GOT3 (cell line): ENCODE measurements around the gene KDSR.

Experiments
- DNase-seq: peaks from one replicate; lab custom pipeline; 2025; ENCODE audit warnings: mixed read lengths; lab: John Stamatoyannopoulos, UW

The KDSR gene

DNA sequence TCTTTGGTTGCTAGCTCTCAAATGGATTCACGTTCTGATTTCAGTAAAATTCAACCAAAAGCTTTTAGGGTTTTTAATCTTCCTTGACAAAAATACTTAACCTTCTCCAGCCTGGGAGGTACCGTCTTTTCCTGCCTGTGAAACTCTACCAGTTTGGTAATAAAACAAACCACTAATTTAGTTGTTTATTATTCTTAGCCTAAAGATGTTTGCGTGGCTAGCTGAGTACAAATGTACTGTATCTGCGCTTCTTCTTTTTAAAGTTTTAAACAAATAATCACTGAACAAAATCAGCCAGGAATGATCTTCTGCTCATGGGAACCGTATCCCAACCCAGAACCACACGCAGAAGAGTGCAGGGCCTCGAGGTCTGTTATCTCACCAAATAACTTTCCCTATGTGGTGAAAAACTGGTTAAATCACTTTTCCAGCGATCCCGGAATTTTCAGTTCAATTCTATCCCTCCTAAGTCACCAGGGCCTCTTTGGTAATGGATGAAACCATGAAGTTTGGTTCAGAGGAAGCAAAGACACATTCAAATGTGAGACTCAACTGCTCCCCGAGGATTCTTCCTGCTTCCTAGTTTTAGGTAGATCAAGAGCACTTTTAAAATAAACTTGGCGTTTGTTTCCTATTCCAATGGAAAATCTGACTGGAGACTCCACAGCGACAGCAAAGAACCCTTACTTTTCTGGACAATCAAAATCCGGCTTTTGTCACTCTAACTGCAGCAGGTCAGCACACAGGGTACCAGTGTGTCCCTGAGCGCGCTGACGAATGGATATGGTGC, 83.5 kb downstream of the KDSR start:
- no peak for DNase-seq

DNA sequence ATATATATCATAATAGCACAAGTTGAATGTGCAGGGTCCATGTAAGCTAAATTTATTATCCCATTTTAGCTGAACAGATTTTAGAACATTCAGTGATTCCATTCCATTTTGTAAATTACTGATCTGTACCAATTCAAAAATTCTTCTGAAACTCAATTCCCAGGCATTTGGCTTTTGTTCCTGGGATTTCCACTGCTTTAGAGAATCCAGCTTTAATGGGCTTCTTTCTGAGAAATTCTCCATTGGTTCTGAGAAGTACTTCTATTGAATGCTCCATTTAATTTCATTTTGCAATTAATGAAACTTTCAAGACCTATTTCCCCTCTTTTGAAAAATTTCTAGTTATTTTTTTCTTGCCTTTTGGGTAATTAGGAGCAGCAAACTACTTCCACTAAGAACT, 84.2 kb downstream of the KDSR start:
- DNase-seq = no peak
